ENCODE results near the gene TCERG1L.

GRCh38 chr10:131147301-131147975, 164.1 kb downstream of the TCERG1L start:
- no peak for TF ChIP-seq CTCF (IDR thresholded peaks at IDR 0.05)
- no peak for TF ChIP-seq EP300 (IDR thresholded peaks at IDR 0.05)

Data from gastroesophageal sphincter (tissue), 3 donors.